ENCODE results near the gene MAD1L1.

DNA sequence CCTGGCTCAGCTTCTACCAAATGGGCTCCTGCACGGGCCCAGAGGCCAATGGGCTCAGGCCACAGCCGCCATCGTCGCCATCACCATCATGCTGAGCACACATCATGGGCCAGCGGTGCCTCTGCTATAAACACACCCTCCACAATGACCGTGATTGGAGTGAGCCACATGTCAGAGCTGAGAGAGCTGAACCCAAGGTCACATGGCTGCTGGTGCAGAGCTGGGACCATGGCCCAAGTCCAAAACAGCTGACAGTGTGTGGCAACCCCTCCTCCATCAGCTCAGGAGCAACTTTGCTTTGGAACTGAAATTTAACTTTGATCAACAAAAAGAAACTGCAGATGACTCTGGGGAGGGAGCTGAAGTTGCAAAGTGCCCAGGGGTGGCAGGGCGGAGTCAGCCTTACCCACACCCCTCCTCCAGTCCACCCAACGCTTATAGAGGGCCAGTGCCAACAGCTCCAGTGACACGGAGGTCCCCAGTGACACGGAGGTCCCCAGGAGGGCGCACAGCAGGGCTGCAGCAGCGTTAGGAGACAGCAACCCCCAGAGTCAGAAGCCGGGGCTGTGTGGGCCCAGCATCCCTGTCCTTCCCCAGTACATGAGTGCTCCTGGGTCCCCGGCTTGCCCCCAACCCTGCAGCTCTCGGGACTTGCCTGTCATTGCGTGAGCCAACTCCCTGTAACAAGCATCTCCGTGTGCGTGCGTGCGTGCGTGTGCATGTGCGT is 313.0 kb downstream of the MAD1L1 start:
- TF ChIP-seq, protein P1, sequence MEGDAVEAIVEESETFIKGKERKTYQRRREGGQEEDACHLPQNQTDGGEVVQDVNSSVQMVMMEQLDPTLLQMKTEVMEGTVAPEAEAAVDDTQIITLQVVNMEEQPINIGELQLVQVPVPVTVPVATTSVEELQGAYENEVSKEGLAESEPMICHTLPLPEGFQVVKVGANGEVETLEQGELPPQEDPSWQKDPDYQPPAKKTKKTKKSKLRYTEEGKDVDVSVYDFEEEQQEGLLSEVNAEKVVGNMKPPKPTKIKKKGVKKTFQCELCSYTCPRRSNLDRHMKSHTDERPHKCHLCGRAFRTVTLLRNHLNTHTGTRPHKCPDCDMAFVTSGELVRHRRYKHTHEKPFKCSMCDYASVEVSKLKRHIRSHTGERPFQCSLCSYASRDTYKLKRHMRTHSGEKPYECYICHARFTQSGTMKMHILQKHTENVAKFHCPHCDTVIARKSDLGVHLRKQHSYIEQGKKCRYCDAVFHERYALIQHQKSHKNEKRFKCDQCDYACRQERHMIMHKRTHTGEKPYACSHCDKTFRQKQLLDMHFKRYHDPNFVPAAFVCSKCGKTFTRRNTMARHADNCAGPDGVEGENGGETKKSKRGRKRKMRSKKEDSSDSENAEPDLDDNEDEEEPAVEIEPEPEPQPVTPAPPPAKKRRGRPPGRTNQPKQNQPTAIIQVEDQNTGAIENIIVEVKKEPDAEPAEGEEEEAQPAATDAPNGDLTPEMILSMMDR (IDR thresholded peaks at IDR 0.05; ENCODE audit: insufficient read depth, low read depth, low read length) = no peak
- no peak for TF ChIP-seq EZH2 (IDR thresholded peaks at IDR 0.05; ENCODE audit: insufficient read depth, low read length)
